OCI-LY3 (cell line): ENCODE data around the gene ABI3BP.

Experiments used
- EZH2phosphoT487 ChIP-seq: fragments of 200-600 bp; shearing (Covaris generic); IDR thresholded peaks from 2 replicates; pipeline ENCODE4 v1.6.1; 2018; ENCODE audit warnings: antibody characterized with exemption, mixed run types, low read depth
- TF ChIP-seq, protein P1 (sequence below): fragments of 200-600, 300-600 bp; sonication (generic); IDR thresholded peaks from 2 replicates; pipeline ENCODE4 v1.5.1; 2014; ENCODE audit warnings: antibody characterized with exemption, low read length, low read depth

- TF ChIP-seq, protein P1, sequence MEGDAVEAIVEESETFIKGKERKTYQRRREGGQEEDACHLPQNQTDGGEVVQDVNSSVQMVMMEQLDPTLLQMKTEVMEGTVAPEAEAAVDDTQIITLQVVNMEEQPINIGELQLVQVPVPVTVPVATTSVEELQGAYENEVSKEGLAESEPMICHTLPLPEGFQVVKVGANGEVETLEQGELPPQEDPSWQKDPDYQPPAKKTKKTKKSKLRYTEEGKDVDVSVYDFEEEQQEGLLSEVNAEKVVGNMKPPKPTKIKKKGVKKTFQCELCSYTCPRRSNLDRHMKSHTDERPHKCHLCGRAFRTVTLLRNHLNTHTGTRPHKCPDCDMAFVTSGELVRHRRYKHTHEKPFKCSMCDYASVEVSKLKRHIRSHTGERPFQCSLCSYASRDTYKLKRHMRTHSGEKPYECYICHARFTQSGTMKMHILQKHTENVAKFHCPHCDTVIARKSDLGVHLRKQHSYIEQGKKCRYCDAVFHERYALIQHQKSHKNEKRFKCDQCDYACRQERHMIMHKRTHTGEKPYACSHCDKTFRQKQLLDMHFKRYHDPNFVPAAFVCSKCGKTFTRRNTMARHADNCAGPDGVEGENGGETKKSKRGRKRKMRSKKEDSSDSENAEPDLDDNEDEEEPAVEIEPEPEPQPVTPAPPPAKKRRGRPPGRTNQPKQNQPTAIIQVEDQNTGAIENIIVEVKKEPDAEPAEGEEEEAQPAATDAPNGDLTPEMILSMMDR, result no peak
- no peak for TF ChIP-seq EZH2phosphoT487
Observed at GRCh38 chr3:101017017-101017416, 23.8 kb upstream of the ABI3BP start.
